Measurements from ENCODE around the gene ADAMTSL5.
A peak's percentile ranks its signal among the peaks of the same experiment; 100 is the strongest.
"Not testable (repeated sequence)": the region's sequence is repeated elsewhere in the genome, so short reads cannot be mapped to it uniquely, and the experiment has no call there.

ADAMTSL5 gene

DNA sequence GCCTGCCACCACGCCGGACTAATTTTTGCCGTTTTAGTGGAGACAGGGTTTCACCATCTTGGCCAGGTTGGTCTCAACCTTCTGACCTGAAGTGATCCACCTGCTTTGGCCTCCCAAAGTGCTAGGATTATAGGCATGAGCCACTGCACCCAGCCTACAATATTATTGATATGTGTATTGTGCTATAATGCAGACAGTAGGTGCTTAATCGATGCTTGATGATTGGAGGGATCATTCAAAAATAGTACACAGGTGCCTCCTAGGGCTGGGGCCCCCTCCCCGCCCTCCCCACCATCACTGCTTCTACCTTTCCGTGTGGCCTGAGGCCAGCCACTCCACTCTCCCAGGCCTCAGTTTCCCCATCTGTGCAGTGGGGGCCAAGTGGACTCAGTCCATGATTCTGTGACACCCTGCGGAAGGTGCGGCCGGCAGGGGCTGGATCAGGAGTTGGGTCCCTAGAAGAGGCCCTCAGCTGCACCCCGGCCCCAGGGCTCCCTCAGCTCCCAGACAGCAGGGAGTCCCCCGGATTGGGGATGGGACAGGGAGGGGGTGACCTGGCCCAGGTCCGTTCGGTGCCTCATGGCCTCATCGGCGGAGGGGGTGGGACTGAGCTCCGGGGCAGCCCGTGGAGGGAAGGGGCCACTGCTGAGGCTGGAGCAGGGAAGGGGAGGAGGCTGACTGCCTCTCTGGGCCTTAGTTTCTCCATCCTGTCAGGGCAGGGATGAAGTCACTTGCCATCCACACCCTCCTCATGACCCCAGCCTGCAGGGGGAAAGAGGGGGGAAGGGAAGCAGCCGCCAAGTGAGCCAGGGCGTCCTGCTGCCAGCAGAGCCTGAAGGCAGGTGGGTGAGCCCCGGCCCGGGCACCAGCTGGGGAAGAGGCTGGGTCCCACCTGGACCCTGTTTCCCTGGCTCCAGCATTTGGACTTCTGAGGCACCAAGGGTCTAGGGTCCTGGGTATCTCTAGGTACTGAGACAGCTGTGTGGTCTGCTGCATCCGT lies 1.2 kb downstream of the ADAMTSL5 start:
- DNase-seq = no peak

DNA sequence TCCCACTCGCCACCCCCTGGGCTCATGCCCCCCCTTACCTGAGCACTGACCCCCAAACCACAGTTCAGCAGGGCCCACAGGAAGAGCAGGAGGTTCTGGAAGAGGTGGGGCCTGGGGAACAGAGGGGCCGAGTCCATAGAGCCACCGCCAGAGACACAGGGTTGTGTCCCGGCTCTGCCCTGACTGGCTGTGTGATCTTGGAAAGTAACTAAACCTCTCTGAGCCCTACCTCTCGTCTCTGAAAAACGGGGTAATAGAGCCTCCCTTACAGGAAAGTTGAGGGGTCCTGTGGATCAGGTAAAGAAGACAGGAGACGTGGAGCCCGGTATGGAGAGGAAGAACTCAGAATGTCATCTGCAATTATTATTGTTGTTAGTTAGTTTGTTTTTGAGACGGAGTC lies 2.0 kb downstream of the ADAMTSL5 start:
- DNase-seq = no peak

DNA sequence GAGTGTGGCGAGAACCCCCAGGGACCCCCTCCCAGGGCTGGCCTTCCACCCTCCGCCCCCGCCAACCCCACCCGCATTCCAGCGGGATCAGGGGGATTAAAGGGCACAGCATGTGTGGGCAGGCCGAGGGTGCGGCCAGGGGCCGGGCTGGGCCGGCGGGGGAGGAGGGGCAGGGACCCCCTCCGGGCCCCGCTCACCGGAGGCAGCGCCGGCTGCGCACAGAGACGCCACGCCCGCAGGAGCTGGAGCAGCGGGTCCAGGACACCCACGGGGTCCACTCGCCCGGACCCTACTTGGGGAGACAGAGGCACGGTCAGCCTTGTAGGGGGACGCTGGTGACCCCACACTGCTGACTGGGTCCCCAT lies 2.4 kb downstream of the ADAMTSL5 start:
- DNase-seq = no peak

DNA sequence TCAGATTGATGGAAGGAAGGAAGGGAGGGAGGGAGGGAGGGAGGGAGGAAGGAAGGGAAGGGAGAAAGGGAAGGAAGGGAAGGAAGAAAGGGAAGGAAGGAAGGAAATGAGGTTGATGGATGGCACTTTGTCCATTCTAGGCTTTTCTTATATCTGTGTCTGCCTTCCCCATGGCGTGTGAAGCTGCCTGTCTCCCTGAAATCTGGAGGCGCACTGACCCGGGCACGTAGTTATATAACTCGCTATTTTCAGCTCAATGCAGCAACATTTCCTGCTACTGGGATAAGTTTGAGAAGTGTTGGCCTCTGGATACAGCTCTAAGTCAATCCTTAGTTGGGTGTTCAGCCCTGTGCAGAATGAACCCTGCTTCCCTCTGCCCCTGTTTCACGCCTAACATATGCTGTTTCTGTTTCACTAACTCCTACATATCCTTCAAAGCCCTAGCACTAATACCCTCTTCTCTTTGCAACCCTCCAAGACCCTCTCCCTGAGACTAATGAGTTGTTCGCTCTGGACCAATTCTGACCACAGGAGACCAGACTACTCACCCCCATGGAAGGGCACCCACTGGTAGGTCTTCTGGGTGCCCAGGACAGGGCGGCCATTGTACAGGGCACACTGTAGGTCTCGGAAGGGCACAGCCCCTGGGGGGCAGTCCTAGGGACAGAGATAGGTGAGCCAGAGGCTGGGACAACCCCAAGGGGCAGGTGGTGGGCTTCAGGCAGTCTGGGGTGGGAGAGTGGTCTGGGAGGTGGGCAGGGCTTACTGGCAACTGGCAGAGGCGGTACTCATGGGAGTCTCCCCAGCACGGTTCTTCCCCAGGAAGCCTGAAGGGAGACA lies 3.0 kb downstream of the ADAMTSL5 start:
- DNase-seq = no peak

DNA sequence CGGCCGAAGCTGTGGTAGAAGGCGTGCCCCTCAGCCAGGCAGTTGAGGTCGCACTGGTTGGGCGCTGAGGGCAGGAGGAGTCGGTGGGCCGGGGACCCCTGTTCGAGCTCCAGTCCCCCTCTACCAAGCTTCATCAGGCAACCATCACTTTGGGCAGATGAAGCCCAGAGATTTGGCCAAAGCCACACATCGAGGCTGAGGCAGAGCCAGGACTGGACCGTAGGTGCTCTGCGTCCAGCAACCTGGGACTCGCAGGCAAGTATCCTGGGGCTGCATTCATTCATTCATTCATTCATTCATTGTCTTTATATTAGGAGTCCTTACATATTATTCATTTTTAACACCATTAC lies 4.3 kb downstream of the ADAMTSL5 start:
- no peak for DNase-seq

DNA sequence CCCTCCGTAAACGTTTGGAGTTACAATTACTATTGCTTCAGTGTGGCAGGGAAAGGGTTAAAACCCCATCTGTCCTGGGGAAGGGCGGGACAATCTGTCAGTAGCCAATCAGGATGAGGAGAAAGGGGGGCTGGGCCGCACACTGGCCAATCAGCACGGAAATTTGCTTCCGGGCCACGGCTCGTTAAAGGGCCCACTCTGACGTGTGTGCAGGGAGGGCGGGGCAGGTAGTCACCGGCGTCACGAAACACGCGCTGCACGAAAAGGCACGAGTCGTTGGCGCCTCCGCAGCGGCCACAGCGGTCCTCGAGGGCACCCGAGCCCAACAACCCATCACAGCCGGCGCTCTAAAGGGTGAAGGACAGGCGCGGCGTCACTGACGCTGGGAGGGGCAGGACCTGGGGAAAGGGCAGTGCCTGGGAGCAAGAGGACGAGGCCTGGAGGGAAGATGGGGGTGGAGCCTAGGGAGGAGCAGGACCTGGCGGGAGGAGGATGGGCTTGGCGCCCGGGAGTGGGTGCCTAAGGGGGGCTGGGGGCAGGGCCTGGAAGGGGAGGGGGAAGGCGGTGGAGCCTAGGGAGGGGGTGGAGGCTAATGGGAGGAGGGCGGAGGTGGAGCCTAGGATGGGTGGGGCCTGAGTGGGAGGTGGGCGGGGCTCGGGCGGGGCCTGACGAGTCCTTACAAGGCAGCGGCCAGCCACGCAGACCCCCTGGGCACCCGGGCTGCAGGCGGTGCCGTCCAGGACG lies 4.9 kb downstream of the ADAMTSL5 start:
- DNase-seq = peak; percentile 94 to 96

DNA sequence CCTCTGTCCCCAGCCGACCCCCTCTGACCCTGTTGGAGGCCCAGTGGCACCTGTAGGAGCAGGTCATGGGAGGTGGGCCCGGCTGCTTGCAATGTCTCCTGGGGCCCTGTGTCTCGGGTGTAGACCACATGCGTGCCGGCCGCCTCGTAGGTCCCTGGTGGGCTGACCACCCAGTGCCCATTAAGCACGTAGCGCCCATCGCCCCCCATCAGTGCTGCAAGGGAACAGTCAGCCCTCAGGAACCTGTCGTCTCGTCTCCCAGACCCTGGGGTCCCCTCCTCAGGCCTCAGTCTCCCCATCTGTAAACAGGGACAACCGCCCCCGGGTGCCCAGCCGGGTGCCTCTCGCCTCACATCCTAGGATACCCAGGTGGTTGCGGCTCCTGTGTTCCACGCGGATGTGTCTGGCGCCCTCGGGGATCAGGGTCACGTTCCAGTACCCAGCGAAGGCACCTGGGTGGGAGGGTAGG lies 5.6 kb downstream of the ADAMTSL5 start:
- DNase-seq = no peak

DNA sequence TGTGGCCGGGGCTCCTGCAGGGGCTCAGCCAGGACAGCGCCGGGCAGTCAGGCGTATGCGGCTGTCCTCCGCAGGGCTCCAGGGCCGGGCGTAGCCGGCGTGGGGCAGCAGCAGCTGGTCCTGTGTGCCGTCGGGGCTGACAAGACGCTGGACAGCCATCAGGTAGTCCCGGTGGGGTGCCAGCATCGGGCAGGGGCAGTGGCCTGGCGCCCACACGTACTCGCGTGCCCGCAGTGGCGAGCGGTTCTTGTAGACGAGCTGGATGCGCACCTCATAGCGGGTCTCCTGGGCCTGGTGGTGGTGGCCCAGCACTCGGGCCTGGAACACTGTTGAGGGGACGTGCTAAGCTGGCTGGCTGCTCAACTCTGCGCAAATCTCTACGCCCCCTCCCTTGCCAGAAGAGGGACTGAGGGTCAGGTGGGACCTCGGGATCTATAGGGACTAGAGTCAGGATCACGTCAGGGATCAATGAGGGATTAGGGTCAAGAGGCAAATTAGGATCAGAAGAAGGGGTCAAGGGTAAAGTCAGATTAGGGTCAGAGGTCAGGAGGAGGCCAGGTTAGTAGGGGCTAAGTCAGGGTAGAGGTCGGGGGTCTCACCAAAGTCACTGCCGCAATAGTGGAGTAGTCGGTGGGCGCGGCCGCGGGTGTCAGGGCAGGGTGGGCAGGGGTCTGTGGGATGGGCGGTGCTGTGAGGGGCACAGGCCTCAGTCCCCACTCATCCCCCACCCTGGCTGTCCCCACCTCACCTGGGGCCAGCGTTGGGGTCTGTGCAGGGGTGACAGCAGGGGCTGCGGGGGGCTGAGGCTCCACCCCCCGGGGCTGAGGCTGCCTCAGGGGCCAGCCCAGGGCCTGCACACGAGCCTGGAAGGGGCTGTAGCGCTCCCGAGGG lies 6.6 kb downstream of the ADAMTSL5 start:
- no peak for DNase-seq

DNA sequence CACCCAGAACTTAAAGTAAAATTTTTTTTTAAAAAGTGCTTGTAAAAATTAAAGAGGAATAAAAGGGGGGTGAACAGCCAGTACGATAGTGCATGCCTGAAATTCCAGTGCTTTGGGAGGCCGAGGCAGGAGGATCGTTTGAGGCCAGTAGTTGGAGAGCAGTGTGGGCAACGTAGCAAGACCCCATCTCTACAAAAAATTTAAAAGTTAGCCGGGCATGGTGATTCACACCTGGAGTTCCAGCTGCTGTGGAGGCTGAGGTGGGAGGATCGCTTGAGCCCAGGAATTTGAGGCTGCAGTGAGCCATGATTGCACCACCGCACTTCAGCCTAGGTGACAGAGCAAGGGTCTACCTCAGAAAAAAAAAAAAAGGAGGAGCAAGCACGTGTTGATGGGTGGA lies 7.8 kb downstream of the ADAMTSL5 start:
- DNase-seq = no peak

DNA sequence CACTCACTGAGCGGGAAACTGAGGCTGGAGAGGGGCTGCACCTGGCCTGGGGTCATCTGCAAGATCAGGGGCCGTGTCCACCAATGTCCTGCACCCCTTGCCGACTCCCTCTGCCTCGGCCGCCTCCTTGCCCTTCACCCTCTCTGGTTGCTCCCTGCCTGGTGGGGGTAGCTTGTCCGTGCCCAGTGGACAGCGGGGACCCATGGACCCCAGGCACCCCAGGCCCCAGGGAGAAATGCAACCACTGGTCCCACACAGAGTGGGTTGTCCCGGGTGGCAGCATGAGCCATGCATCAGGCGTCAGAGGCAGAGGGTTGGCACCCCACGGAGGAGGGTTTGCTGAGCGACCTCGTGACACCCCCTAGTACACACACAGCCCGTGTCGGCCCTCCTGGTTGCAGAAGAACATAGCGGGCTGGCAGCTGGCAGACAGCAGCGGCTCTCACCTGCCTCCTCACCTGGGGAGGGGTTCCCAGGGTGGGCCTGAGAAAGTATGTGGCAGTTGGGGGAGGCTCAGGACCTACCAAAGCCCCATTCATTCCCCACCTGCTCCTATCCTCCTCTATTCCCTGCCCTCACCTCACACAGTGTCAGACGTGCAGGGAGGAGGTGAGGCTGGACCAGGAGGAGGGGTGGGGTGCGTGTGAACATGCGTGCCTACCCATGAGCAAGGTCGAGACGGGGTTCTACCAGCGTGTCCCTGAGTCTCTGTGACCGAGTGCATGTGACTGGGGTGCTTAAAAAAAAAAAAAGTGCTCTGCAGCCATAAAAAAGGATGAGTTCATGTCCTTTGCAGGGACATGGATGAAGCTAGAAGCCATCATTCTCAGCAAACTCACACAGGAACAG lies 8.7 kb downstream of the ADAMTSL5 start:
- DNase-seq = no peak

DNA sequence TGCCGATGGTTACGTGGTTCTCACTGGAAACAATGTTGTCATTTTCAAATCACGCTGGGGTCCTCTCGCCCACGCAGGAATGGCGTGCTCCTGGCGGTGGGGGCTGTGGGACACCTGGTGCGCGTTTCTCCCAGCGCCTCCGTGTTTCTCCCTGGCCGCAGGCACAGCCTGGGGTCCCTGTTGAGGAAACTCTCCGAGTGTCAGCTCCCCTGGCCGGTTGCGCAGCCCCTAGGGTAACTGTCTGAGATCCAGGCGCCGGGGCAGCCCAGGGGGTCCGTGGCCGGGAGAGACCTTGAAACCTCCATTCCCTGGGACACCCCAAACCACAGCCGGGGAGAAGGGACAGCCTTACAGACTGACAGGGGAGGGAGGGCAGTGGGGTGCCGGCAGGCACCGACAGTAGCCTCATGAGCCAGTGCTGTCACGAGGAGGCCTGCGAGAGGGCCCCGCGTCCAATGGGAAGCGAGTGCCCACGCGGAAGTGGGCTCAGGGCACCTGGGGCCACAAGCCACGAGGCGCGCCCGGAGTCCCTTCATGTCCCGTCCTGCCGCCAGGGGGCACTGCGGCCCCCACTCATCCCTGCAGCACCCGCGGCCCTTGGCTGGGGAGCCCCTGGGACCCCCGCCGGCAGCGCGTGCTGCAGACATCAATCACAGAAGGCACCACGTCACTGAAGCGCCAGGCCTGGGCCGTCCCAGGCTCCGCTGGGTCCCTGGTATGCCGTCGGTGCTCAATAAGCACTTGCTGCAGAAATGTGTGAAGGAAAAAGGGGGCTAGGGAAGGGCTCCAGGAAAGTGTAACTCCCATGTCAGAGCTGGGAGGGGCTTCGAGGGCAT lies 9.5 kb downstream of the ADAMTSL5 start:
- DNase-seq = peak; percentile 55 to 60

DNA sequence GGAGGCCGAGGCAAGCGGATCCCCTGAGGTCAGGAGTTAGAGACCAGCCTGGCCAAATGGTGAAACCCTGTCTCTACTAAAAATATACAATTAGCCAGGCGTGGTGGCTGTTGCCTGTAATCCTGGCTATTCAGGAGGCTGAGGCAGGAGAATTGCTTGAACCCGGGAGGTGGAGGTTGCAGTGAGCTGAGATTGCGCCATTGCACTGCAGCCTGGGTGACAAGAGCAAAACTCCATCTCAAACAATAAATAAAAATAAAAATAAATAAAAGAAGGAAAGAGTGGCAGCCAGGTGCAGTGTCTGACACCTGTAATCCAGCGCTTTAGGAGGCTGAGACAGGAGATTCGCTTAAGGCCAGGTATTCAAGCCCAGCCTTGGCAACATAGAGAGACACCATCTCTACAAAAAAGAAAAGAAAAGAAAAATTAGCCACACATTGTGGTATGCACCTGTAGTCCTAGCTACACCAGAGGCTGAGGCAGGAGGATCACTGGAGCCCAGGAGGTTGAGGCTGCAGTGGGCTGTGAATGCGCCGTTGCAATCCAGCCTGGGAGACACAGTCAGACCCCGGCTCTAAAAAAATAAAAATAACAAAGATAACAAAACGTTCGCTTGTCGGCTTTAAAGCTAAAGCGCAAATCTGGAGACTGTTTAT lies 10.3 kb downstream of the ADAMTSL5 start:
- DNase-seq = no peak

DNA sequence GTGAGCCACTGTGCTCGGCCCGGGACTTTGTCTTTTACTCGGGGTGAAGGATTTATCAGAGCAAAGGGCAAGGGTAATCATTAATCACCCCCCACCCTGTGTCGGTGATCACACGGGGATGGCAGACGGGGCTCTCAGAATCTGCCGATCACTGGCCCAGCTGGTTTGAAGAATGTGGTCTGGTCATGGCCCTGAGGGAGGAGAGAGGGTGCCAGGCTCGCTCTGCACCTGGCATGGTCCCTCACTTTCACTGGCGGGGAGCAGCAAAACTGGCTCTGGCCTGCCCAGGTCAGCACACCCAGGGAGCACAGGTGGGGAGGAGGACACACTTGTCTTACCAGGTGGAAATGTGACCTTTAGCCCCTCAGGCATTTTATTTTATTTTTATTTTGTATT lies 11.6 kb downstream of the ADAMTSL5 start:
- no peak for DNase-seq

DNA sequence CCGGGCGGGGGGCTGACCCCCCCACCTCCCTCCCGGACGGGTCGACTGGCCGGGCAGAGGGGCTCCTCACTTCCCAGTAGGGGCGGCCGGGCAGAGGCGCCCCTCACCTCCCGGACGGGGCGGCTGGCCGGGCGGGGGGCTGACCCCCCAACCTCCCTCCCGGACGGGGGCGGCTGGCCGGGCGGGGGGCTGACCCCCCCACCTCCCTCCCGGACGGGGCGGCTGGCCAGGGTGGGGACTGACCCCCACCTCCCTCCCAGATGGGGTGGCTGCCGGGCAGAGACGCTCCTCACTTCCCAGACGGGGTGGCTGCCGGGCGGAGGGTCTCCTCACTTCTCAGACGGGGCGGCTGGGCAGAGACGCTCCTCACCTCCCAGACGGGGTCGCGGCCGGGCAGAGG lies 13.6 kb downstream of the ADAMTSL5 start:
- not testable (repeated sequence) for DNase-seq

DNA sequence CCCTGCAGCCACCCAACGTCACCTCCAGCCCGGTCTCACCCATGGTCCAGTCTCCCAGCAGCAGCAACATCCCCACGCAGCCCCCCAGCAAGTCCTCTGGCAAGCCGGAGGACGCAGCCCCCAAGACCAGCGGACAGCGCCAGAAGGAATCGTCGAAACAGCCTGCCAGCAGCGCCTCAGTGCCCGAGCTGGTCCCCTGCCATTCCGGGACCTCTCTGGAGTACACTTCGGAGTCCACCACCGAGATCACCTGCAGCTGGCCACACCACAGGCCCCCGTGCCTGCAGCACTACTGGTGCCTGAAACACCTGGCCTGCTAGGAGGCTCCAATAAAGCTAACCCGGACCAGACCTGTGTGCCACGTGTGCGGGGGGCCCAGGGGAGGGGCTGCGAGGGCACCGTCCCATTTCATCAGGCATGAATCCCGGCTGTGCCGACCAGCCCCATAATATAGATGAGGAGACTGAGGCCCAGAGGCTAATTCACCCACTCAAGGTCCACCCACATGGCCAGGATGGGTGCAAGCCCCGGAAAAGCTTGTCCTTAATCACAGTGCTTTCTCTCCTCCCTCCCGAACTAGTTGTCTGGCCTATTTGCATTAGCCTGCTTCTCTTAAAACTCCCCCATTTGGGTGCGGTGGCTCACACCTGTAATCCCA lies 15.1 kb downstream of the ADAMTSL5 start:
- no peak for DNase-seq

DNA sequence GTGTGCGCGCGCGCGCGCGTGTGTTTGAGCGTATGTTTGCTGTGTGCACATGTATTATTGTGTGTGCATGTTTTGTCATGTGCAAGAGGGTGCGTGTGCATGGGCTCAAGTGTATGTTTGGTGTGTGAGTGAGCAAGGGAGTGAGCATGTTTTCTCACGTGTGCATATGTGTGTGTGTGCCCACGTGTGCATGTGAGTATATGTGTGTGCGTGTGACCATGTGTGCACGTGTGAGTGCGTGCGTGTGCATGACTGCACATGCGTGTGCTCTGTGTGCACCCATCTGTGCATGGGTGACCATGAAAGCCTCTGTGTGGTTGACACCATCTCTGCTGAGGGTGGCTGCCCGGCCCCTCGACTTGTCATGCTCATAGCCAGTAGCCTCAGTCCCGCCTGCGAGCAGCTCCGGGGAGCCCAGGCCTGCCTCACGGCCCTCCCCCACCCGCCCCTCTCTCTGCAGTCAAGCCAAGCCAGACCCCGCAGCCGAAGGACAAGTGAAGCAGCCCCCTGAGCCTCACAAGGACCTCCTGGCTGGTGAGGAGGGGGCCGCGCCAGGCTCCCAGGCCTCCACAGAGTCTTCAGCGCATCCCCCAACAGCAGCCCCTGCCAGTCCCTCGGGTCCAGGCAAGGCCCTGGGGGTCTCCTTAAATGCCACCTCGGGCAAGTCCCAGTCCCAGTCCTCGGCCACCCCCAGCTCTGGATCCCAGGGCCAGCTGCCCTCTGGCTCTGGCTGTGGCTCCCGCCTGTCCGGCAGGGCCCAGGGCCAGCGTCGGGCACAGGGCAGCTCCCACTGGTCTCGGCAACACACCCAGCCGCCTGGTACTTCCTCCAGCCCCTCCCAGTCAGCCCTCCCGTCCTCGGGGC lies 15.9 kb downstream of the ADAMTSL5 start:
- DNase-seq = no peak

DNA sequence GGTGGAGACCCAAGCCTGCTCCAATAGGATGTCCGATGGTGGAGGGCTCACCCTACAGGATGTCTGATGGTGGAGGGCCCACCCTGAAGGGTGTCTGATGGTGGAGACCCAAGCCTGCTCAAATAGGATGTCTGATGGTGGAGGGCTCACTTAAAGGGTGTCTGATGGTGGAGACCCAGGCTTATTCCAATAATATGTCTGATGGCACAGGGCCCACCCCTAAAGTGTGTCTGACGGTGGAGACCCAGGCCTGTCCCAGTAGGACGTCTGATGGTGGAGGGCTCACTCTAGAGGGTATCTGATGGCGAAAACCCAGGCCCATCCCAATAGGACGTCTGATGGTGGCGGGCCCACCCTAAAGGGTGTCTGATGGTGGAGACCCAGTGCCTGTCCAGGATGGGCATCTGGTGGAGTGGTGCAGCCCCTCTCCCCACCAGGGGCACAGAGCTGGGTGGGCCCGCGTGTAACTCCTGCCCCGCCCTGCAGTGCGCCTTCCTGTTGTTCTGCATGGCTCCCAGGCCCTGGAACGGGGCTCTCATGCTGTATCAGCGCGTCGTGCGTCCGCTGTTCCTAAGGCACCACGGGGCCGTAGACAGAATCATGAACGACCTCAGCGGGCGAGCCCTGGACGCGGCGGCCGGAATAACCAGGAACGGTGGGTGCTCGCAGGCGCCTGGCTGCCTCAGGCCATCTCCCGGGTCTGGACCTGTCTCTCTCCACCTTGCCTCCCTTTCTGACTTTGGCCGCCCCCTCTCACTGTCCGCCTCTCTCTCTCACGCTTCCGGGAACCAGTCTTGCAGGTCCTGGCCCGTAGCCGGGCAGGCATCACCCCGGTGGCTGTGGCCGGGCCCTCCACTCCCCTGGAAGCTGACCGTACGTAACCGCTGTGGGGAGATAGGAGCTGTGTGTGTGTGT lies 16.8 kb downstream of the ADAMTSL5 start:
- DNase-seq = no peak

Data from CD4-positive, alpha-beta T cell treated with Interleukin-4 for 1 hour (primary cell).